Measurements from ENCODE around the gene LPAR5. TPM values are rescaled to one million over a fixed set of nuclear protein-coding genes. Genes with fewer than 3 reads are reported as not detected.

Gene LPAR5
- polyA plus RNA-seq, 1 experiment, result not detected

DNA sequence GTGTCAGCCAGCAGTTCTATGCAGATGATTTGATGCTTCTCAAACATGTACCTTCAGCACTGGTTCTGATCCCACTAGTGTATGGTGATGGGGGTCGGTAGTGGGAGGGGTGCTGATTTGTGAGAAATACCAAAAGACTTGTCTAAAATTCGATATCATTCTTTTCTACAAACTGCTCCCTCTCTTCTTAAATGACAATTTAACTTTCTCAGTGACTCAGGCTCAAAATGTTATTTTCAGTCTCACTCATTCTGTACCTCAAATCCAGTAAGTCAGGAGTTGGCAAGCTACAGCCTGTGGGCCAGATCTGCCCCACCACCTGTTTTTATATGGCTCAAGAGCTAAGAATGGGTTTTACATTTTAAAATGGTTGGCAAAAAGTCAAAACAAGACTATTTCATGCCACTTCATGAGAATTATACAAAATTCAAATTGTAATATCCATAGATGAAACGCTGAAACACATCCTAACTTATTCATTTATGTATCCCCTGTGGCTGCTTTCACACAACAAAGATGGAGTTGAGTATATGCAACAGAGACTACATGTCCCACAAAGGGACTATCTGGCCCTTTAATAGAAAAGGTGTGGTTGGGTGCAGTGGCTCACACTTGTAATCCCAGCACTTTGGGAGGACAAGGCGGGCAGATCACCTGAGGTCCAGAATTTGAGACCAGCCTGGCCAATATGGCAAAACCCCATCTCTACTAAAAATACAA is 61.0 kb downstream of the LPAR5 start:
- Histone ChIP-seq H3K27ac (ENCODE audit: low read depth, low read length) (no peak overlapping the region), H3K27me3 (ENCODE audit: control insufficient read depth, insufficient read depth, low read length) (no peaks in the 10 kb centered on the region), H3K4me3 (ENCODE audit: low read depth, low read length) (no peak overlapping the region), H3K9me3 (ENCODE audit: control insufficient read depth, insufficient read depth, low read length) (no peaks in the 10 kb centered on the region)
- CTCF ChIA-PET, result interaction anchor here (0.6 kb wide), 1 partner anchor 12 kb away, joined by 4 read pairs; no protein-coding TSS in a partner anchor
- TF ChIP-seq, protein P1, sequence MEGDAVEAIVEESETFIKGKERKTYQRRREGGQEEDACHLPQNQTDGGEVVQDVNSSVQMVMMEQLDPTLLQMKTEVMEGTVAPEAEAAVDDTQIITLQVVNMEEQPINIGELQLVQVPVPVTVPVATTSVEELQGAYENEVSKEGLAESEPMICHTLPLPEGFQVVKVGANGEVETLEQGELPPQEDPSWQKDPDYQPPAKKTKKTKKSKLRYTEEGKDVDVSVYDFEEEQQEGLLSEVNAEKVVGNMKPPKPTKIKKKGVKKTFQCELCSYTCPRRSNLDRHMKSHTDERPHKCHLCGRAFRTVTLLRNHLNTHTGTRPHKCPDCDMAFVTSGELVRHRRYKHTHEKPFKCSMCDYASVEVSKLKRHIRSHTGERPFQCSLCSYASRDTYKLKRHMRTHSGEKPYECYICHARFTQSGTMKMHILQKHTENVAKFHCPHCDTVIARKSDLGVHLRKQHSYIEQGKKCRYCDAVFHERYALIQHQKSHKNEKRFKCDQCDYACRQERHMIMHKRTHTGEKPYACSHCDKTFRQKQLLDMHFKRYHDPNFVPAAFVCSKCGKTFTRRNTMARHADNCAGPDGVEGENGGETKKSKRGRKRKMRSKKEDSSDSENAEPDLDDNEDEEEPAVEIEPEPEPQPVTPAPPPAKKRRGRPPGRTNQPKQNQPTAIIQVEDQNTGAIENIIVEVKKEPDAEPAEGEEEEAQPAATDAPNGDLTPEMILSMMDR (IDR thresholded peaks at IDR 0.05; ENCODE audit: low read depth, low read length), result no peak
- POLR2A ChIA-PET, result interaction anchor here (1.7 kb wide), 1 partner anchor 40 kb away, joined by 3 read pairs; the partner anchor contains the start of gene GAPDH
- DNase-seq (ENCODE audit: low read depth, low spot score), result no peak

DNA sequence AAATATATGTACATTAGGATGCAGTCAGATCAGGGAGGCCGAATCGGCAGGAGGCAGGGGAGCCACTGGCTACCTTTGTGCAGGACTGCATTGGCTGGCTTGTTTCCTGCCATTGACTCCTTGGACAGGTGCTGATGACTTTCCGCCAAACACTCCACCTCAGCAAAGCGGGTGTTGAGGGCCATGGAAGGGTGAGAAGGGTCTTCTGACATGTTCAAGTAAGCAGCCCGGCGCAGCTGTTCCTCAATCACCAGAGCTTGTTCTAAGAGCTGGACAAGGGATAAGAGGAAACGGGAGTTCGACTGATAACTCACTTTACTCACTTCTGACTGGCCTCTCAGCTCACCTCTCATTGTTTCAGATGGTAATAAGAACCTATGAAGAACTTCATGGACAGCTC is 62.8 kb downstream of the LPAR5 start:
- DNase-seq (ENCODE audit: low read depth, low spot score), result no peak
- ChIA-PET POLR2A (interaction anchor here (0.6 kb wide), 1 partner anchor 19 kb away, joined by 3 read pairs; no protein-coding TSS in a partner anchor), CTCF (interaction anchor here (1.2 to 1.3 kb wide), 2 partner anchors 10 kb away, joined by 3 to 4 read pairs; no protein-coding TSS in a partner anchor)
- H3K4me3 ChIP-seq (ENCODE audit: low read depth, low read length), result no peak overlapping the region
- no peaks in the 10 kb centered on the region for H3K27me3 ChIP-seq (ENCODE audit: control insufficient read depth, insufficient read depth, low read length)
- H3K27ac ChIP-seq (ENCODE audit: low read depth, low read length), result no peak overlapping the region
- TF ChIP-seq, protein P1 (IDR thresholded peaks at IDR 0.05; ENCODE audit: low read depth, low read length), result no peak
- no peaks in the 10 kb centered on the region for H3K9me3 ChIP-seq (ENCODE audit: control insufficient read depth, insufficient read depth, low read length)

DNA sequence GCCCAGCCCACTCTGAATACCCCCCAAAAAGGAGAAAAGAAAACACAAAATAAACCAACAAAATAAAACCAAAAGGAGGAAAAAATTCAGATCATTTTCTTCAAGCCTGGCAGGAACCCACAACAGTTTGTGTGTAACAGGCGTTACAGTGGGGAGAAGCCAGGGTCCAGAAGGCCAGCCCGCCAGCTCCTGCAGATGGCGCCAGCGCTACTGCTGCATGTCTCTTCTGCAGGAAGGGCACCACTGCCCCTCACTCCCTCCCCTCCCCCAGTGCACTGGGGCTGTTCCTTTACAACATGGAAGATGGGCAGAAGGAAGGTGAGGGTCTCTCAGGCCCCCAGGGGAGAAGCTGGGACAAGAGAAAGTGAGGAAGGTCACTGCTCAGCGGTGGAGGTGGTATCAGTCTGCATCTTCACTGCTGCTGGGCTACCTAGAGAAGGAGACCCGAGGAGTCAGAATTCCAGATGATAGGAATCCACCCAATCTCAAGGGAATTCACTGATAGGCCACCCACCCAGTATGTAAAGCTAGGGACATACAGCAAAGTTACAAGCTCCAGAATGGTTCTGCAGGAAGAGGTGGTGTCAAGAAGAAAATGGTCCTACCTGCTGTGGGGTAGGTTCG is 65.4 kb downstream of the LPAR5 start:
- Histone ChIP-seq H3K27me3 (ENCODE audit: control insufficient read depth, insufficient read depth, low read length) (no peaks in the 10 kb centered on the region), H3K9me3 (ENCODE audit: control insufficient read depth, insufficient read depth, low read length) (no peaks in the 10 kb centered on the region; the same call in 1 of the 2 replicates), H3K4me3 (ENCODE audit: low read depth, low read length) (no peak overlapping the region), H3K27ac (ENCODE audit: low read depth, low read length) (no peak overlapping the region)
- DNase-seq (ENCODE audit: low read depth, low spot score), result no peak
- TF ChIP-seq, protein P1 (IDR thresholded peaks at IDR 0.05; ENCODE audit: low read depth, low read length), result peak; percentile 50
- ChIA-PET CTCF (interaction anchor here (0.5 to 1.3 kb wide), 8 partner anchors 12 to 264 kb away, joined by 3 to 5 read pairs (median 3); partner anchors contain the start of gene MLF2), POLR2A (interaction anchor here (0.6 to 1.0 kb wide), 4 partner anchors 9 to 154 kb away, joined by 3 to 6 read pairs (median 4); partner anchors contain the start of genes COPS7A and GAPDH)

DNA sequence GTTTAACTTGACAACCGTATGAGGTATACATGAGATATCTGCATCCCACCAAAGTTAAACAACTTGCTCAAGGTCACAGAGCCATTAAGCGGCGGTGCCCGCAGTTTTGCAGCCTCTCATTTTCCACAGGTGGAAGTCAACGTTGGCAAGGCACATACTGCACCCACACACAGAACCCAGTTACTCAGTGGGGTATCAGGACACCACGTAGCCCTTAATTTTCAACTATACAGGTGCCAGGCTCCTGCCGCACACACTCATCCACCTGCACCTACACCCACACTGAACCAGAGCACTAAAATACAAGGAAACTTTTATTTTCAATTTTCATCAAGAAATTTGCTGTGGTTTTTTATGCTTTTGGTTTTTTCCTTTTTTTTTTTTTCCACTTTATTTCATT is 66.0 kb downstream of the LPAR5 start:
- no peak overlapping the region for H3K4me3 ChIP-seq (ENCODE audit: low read depth, low read length)
- CTCF ChIA-PET, result interaction anchor here (0.5 to 0.9 kb wide), 3 partner anchors 139 to 265 kb away, joined by 3 to 4 read pairs (median 4); no protein-coding TSS in a partner anchor
- POLR2A ChIA-PET, result interaction anchor here (0.6 to 0.7 kb wide), 2 partner anchors 10 to 33 kb away, joined by 5 to 6 read pairs; no protein-coding TSS in a partner anchor

More for the DNA sequence above, 66.0 kb downstream of the LPAR5 start:
- Histone ChIP-seq H3K27ac (ENCODE audit: low read depth, low read length) (no peak overlapping the region), H3K9me3 (ENCODE audit: control insufficient read depth, insufficient read depth, low read length) (no peaks in the 10 kb centered on the region; the same call in 1 of the 2 replicates), H3K27me3 (ENCODE audit: control insufficient read depth, insufficient read depth, low read length) (no peaks in the 10 kb centered on the region)
- TF ChIP-seq, protein P1 (IDR thresholded peaks at IDR 0.05; ENCODE audit: low read depth, low read length), result no peak
- no peak for DNase-seq (ENCODE audit: low read depth, low spot score)
